ENCODE results near the gene BEST2. TPM values are rescaled to one million over a fixed set of nuclear protein-coding genes. Genes with fewer than 3 reads are reported as not detected.
"Not testable (repeated sequence)": the region's sequence is repeated elsewhere in the genome, so short reads cannot be mapped to it uniquely, and the experiment has no call there.

Gene BEST2
- total RNA-seq, 1 donor, result not detected

DNA sequence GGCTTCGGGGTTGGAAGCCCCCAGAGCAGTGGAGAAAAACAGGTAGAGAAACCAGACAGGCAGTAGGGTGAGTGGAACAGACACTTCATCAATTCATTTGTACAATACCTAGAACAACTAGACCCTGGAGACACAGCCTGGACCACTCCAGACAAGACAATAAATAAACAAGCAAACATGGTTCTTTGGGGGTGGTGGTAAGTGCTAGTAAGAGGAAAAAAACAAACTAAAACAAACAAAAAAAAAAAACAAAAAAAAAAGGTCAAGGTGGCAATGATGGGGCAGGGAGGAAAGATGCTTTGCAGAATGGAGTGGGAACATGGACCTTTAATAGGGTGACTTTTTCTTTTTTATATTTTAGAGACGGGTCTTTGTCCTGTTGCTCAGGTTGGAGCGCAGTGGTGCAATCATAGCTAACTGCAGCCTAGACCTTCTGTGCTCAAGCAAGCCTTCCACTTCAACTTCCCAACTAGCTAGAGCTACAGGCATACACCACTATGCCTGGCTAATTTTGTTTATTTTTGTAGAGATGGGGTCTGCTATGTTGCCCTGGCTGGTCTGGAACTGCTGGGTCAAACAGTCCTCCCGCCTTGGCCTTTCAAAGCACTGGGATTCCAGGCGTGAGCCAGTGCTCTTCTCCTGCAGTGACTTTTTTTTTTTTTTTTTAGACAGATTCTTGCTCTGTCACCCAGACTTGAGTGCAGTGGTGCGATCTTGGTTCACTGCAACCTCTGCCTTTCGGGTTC, 42.8 kb downstream of the BEST2 start:
- H3K4me2 ChIP-seq (ENCODE audit: insufficient read depth, low read length), result peak overlapping the region; percentile 88
- no peak for TF ChIP-seq CTCF (IDR thresholded peaks at IDR 0.05; ENCODE audit: extremely low read depth, low read depth, low read length)
- H3K27me3 ChIP-seq (ENCODE audit: insufficient read depth, low read length), result no peaks in the 10 kb centered on the region
- H3K4me1 ChIP-seq (ENCODE audit: insufficient read depth, low read length), result peaks cover 16% of the 10 kb centered on the region
- DNase-seq (ENCODE audit: insufficient read length, low spot score, missing footprints), result no peak
- H3K27ac ChIP-seq (ENCODE audit: low read depth, low read length), result peak overlapping the region; percentile 92
- H3K4me3 ChIP-seq (ENCODE audit: insufficient read depth, low read length), result peak overlapping the region; percentile 98
- peaks cover 21% of the 10 kb centered on the region for H3K79me2 ChIP-seq (ENCODE audit: insufficient read depth, low read length)
- H4K20me1 ChIP-seq (ENCODE audit: insufficient read depth, low read length), result peaks cover 12% of the 10 kb centered on the region
- no peaks in the 10 kb centered on the region for H3K9me3 ChIP-seq (ENCODE audit: low read depth, low read length)
- peaks cover 1% of the 10 kb centered on the region for H3K36me3 ChIP-seq (ENCODE audit: insufficient read depth, low read length)
- no peak overlapping the region for H2AFZ ChIP-seq (ENCODE audit: low read length)

GRCh38 chr19:12794971-12795381, 43.4 kb downstream of the BEST2 start:
- no peak for TF ChIP-seq CTCF (IDR thresholded peaks at IDR 0.05; ENCODE audit: extremely low read depth, low read depth, low read length)
- peaks cover 14% of the 10 kb centered on the region for H3K4me1 ChIP-seq (ENCODE audit: insufficient read depth, low read length)
- no peak overlapping the region for H2AFZ ChIP-seq (ENCODE audit: low read length)
- H3K79me2 ChIP-seq (ENCODE audit: insufficient read depth, low read length), result peaks cover 23% of the 10 kb centered on the region
- H3K27ac ChIP-seq (ENCODE audit: low read depth, low read length), result peak overlapping the region; percentile 92
- H3K4me2 ChIP-seq (ENCODE audit: insufficient read depth, low read length), result no peak overlapping the region
- peaks cover 12% of the 10 kb centered on the region for H4K20me1 ChIP-seq (ENCODE audit: insufficient read depth, low read length)
- H3K27me3 ChIP-seq (ENCODE audit: insufficient read depth, low read length), result no peaks in the 10 kb centered on the region
- no peaks in the 10 kb centered on the region for H3K9me3 ChIP-seq (ENCODE audit: low read depth, low read length)
- peaks cover 7% of the 10 kb centered on the region for H3K36me3 ChIP-seq (ENCODE audit: insufficient read depth, low read length)
- DNase-seq (ENCODE audit: insufficient read length, low spot score, missing footprints), result no peak
- no peak overlapping the region for H3K4me3 ChIP-seq (ENCODE audit: insufficient read depth, low read length)

DNA sequence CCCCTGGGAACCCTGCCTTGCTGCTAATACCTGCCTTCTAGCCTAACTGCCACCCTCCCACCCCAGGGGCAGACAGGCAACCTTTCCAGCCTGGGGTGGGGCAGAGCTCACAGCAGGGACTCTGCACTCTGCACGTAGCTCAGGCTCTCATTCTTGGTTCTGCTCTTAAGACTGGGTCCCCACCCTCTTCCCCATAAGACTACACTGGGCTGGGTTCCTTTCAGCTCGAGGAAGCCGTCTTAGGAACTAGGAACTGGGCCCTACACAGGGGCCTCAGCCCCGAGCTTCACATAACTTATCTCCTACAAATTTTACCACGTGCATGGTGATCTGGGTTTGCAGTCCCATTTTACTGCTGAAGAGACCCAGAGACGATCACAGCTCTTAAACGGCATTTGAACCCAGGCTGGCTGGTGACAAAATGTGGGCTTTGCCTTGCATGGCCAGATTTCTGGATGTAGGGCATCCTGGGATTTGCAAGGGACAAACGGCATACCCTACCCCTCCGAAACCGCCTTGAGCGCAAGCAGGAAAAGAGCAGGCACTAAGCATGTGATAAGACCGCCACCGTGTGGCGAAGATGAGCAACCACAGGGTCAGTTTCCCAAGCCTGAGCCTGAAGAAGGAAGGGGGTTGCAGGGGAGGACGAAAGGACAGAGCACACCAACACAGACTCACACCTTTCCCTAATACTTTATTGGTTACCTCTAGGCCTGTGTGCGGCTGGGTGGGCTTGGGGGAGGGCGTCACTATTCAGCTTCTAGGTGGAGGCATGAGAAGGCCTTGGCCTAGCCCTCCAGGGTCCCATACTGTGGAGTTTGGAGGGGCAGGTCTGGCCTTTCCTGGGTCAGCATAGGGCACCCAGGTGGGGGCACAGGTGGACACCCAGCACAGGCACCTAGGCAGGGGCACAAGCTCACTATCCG, 44.8 kb downstream of the BEST2 start:
- H3K27me3 ChIP-seq (ENCODE audit: insufficient read depth, low read length), result no peaks in the 10 kb centered on the region
- H3K4me3 ChIP-seq (ENCODE audit: insufficient read depth, low read length), result peak overlapping the region; percentile 26
- peaks cover 28% of the 10 kb centered on the region for H3K79me2 ChIP-seq (ENCODE audit: insufficient read depth, low read length)
- H3K9me3 ChIP-seq (ENCODE audit: low read depth, low read length), result no peaks in the 10 kb centered on the region
- H3K36me3 ChIP-seq (ENCODE audit: insufficient read depth, low read length), result peaks cover 8% of the 10 kb centered on the region
- H3K4me2 ChIP-seq (ENCODE audit: insufficient read depth, low read length), result peak overlapping the region; percentile 33
- peaks cover 12% of the 10 kb centered on the region for H3K4me1 ChIP-seq (ENCODE audit: insufficient read depth, low read length)
- peak; percentile 97 for TF ChIP-seq CTCF (IDR thresholded peaks at IDR 0.05; ENCODE audit: extremely low read depth, low read depth, low read length)
- no peak overlapping the region for H2AFZ ChIP-seq (ENCODE audit: low read length)
- H4K20me1 ChIP-seq (ENCODE audit: insufficient read depth, low read length), result peaks cover 15% of the 10 kb centered on the region
- no peak overlapping the region for H3K27ac ChIP-seq (ENCODE audit: low read depth, low read length)
- DNase-seq (ENCODE audit: insufficient read length, low spot score, missing footprints), result peak; percentile 98

DNA sequence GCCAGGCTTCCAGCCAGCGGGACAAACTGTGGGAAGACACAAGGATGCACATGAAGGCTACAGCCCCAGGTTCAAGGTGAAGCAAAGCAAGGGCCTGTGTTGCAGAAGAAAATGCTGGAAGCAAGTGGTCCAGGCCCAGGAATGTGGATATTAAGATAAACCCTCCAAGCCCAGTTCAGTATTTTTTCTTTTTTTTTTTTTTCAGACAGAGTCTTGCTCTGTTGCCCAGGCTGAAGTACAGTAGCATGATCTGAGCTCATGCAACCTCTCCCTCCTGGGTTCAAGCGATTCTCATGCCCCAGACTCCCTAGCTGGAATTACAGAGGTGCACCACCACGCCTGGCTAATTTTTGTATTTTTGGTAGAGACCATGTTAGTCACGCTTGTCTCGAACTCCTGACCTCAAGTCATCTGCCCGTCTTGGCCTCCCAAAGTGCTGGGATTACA, 45.6 kb downstream of the BEST2 start:
- no peak overlapping the region for H3K4me3 ChIP-seq (ENCODE audit: insufficient read depth, low read length)
- H4K20me1 ChIP-seq (ENCODE audit: insufficient read depth, low read length), result peaks cover 9% of the 10 kb centered on the region
- no peak for TF ChIP-seq CTCF (IDR thresholded peaks at IDR 0.05; ENCODE audit: extremely low read depth, low read depth, low read length)
- H3K36me3 ChIP-seq (ENCODE audit: insufficient read depth, low read length), result peaks cover 8% of the 10 kb centered on the region
- H3K4me2 ChIP-seq (ENCODE audit: insufficient read depth, low read length), result no peak overlapping the region
- no peaks in the 10 kb centered on the region for H3K27me3 ChIP-seq (ENCODE audit: insufficient read depth, low read length)
- H2AFZ ChIP-seq (ENCODE audit: low read length), result no peak overlapping the region
- peaks cover 23% of the 10 kb centered on the region for H3K79me2 ChIP-seq (ENCODE audit: insufficient read depth, low read length)
- no peaks in the 10 kb centered on the region for H3K9me3 ChIP-seq (ENCODE audit: low read depth, low read length)
- no peak for DNase-seq (ENCODE audit: insufficient read length, low spot score, missing footprints)
- H3K27ac ChIP-seq (ENCODE audit: low read depth, low read length), result no peak overlapping the region
- H3K4me1 ChIP-seq (ENCODE audit: insufficient read depth, low read length), result peaks cover 14% of the 10 kb centered on the region

GRCh38 chr19:12797607-12798006, 46.0 kb downstream of the BEST2 start:
- H3K36me3 ChIP-seq (ENCODE audit: insufficient read depth, low read length); H3K9me3 ChIP-seq (ENCODE audit: low read depth, low read length); DNase-seq (ENCODE audit: insufficient read length, low spot score, missing footprints); H4K20me1 ChIP-seq (ENCODE audit: insufficient read depth, low read length); H3K27ac ChIP-seq (ENCODE audit: low read depth, low read length); H3K27me3 ChIP-seq (ENCODE audit: insufficient read depth, low read length); H3K4me3 ChIP-seq (ENCODE audit: insufficient read depth, low read length); H2AFZ ChIP-seq (ENCODE audit: low read length); H3K4me2 ChIP-seq (ENCODE audit: insufficient read depth, low read length): not testable (repeated sequence)
- Histone ChIP-seq H3K79me2 (ENCODE audit: insufficient read depth, low read length) (peaks cover 19% of the 10 kb centered on the region), H3K4me1 (ENCODE audit: insufficient read depth, low read length) (peaks cover 18% of the 10 kb centered on the region)
